Upper lobe of left lung (tissue), 6 donors: ENCODE measurements around the gene CCDC85B. TPM values are rescaled to one million over a fixed set of nuclear protein-coding genes. Genes with fewer than 3 reads are reported as not detected.
A peak's percentile ranks its signal among the peaks of the same experiment; 100 is the strongest.

Source experiments
- ATAC-seq, 2 donors: fragments of 200-7000 bp; cut with Tn5 transposase; one replicate each; pipeline ENCODE4 v1.9.1; 2022; ENCODE audit warnings: mild to moderate bottlenecking in 2 of 2, moderate library complexity in 2 of 2; ENCODE audit not compliant: low FRiP score in 2 of 2
- DNase-seq, 2 donors: peaks; one replicate each; pipeline ENCODE4 v3.0.0-alpha.2; 2019 to 2020
- H3K27ac ChIP-seq, 4 donors: fragments of 200-600 bp; sonication (generic); one replicate each; pipeline ENCODE4 v1.5.1; 2016 to 2019
- H3K27me3 ChIP-seq, 4 donors: fragments of 200-600 bp; sonication (generic); one replicate each; pipeline ENCODE4 v1.5.1; 2017 to 2019
- H3K36me3 ChIP-seq, 4 donors: fragments of 200-600 bp; sonication (generic); one replicate each; pipeline ENCODE4 v1.5.1; 2016 to 2019
- H3K4me1 ChIP-seq, 4 donors: fragments of 200-600 bp; sonication (generic); one replicate each; pipeline ENCODE4 v1.5.1; 2018 to 2019
- H3K4me3 ChIP-seq, 4 donors: fragments of 200-600 bp; sonication (generic); one replicate each; pipeline ENCODE4 v1.5.1; 2017 to 2019; ENCODE audit warnings: mild to moderate bottlenecking in 2 of 4, moderate library complexity in 1 of 4
- H3K9me3 ChIP-seq, 4 donors: fragments of 200-600 bp; sonication (generic); one replicate each; pipeline ENCODE4 v1.5.1; 2018 to 2019
- EP300 ChIP-seq, 4 donors: sonication (generic); formaldehyde crosslinking; IDR thresholded peaks; one replicate each; pipeline ENCODE4 v1.5.1; 2017; ENCODE audit warnings: antibody characterized with exemption in 4 of 4, control low read depth in 2 of 4
- POLR2A ChIP-seq, 4 donors: fragments of 450-650 bp; IDR thresholded peaks; one replicate each; pipeline ENCODE4 v1.5.1; 2016 to 2017; ENCODE audit warnings: antibody characterized with exemption in 4 of 4, mild to moderate bottlenecking in 2 of 4
- POLR2AphosphoS5 ChIP-seq, 2 donors: sonication (generic); formaldehyde crosslinking; IDR thresholded peaks; one replicate each; pipeline ENCODE4 v1.5.1; 2017; ENCODE audit warnings: antibody characterized with exemption in 2 of 2
- WGBS, 2 donors: methylation state at CpG; one replicate each; pipeline ENCODE4 v1.1.5; 2017 to 2018; 5-methylcytosine and 5-hydroxymethylcytosine counted together
- total RNA-seq, 6 donors: library from RNA; depleted of rRNA in 4 of 6; stranded (reverse); fragments of >200 nt in 4 of 6; gene quantifications; one replicate each; pipeline versions ENCODE4 v1.1.0 to v1.2.1, GENCODE V29; 2016 to 2021
- TF ChIP-seq, protein P1 (sequence below), 6 experiments: fragments of 450-650 bp in 4 of 6; fragments of 200-600 bp in 2 of 6; sonication (generic) in 2 of 6; IDR thresholded peaks; one replicate each; pipeline ENCODE4 v1.5.1; 2016 to 2019; ENCODE audit warnings: antibody characterized with exemption in 6 of 6
- donor health status: DM: no; HTN: no; CAD: no; lungs with moderate emphysema.
- donor health status: DM: no; HTN: yes; CAD: no; lungs with severe emphysema.

CCDC85B gene
- total RNA-seq, 6 donors from 2014 or later, result 19.9 to 69.7 (median 37.2) TPM

DNA sequence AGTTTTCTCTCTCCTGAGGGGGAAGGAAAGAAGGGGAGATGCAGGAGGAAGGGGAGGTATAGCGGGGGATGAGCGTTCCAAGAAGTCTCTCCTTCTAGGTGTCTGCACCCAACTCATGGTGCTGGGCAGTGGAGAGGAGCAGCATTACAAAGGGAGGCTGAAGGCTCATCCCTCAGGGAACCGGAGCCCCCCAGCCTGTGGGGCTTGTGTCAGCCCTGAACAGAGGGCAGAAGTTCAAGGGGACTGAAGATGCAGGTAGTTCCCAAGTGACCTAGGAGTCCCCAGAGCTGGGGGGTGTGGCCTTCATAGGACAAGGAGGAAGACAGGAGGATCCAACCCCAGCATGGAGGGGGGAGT is 26.6 kb downstream of the CCDC85B start:
- peaks cover 48 to 55% (median 50%) of the 10 kb centered on the region in 4 donors for H3K4me1 ChIP-seq
- TF ChIP-seq POLR2AphosphoS5 (IDR thresholded peaks at IDR 0.05) (no peak), POLR2A (IDR thresholded peaks at IDR 0.05) (no peak), EP300 (IDR thresholded peaks at IDR 0.05) (no peak)
- TF ChIP-seq, protein P1, sequence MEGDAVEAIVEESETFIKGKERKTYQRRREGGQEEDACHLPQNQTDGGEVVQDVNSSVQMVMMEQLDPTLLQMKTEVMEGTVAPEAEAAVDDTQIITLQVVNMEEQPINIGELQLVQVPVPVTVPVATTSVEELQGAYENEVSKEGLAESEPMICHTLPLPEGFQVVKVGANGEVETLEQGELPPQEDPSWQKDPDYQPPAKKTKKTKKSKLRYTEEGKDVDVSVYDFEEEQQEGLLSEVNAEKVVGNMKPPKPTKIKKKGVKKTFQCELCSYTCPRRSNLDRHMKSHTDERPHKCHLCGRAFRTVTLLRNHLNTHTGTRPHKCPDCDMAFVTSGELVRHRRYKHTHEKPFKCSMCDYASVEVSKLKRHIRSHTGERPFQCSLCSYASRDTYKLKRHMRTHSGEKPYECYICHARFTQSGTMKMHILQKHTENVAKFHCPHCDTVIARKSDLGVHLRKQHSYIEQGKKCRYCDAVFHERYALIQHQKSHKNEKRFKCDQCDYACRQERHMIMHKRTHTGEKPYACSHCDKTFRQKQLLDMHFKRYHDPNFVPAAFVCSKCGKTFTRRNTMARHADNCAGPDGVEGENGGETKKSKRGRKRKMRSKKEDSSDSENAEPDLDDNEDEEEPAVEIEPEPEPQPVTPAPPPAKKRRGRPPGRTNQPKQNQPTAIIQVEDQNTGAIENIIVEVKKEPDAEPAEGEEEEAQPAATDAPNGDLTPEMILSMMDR (IDR thresholded peaks at IDR 0.05), result no peak
- peaks cover 0 to 11% (median 0%) of the 10 kb centered on the region in 4 donors for H3K36me3 ChIP-seq
- WGBS, 2 donors, result 84 to 94% methylated on average over 3 of the region's 3 CpGs
- no peak for DNase-seq
- peak overlapping the region; percentile 64 to 99 (median 96) for H3K27ac ChIP-seq
- no peaks in the 10 kb centered on the region for H3K27me3 ChIP-seq
- ATAC-seq, result no peak
- H3K9me3 ChIP-seq, result no peaks in the 10 kb centered on the region
- peak overlapping the region in 1 of 4 donors; percentile 83 for H3K4me3 ChIP-seq

DNA sequence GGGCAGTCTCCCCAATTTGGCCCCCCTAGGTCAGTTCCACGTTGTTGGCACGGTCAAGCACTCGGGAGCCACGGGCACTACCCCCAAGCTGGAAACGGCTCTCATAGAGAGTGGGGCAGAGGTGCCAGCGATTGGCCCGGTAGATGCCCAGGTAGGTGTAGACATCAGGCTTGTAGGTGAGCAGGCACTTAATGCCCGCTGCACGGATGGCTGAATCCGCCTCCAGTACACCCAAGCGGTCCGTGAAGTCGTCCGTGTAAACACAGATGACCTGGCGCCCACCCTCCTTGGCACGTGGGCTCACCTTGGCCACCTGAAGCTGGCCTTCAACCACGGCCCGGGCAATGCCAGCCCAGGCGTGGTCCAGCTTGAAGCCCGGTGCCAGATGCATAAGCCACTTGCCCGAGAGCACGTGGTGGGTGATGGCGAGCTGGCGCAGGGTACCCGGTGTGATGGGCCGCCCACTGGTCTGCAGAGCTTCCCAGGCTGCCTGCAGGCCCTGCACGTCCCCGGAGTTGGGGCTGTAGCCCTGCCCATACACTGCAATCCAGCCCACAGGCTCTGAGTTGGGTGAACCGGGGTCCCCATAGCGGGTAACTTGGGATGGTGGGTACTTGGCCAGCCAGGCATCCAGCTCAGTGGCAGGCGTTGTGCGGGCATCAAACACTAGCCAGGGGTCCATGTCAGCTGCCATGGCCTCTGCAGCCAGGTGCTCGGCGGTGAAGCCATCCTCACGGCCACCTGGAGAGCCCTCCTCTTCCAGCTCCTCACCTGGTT is 27.1 kb downstream of the CCDC85B start:
- Histone ChIP-seq H3K9me3 (no peaks in the 10 kb centered on the region), H3K27me3 (no peaks in the 10 kb centered on the region), H3K27ac (peak overlapping the region; percentile 94 to 99 (median 97)), H3K4me3 (peak overlapping the region; percentile 75 to 99 (median 89)), H3K4me1 (peaks cover 46 to 52% (median 48%) of the 10 kb centered on the region in 4 donors), H3K36me3 (peaks cover 0 to 16% (median 2%) of the 10 kb centered on the region in 4 donors)
- DNase-seq (peak in 1 of 2 donors; percentile 84), ATAC-seq (no peak)
- TF ChIP-seq, protein P1 (IDR thresholded peaks at IDR 0.05), result no peak
- TF ChIP-seq EP300 (IDR thresholded peaks at IDR 0.05), result no peak
- TF ChIP-seq POLR2AphosphoS5 (IDR thresholded peaks at IDR 0.05), result no peak
- no peak for TF ChIP-seq POLR2A (IDR thresholded peaks at IDR 0.05)
- WGBS, 2 donors, result 80 to 86% methylated on average over 1 to 31 of the region's 35 CpGs

DNA sequence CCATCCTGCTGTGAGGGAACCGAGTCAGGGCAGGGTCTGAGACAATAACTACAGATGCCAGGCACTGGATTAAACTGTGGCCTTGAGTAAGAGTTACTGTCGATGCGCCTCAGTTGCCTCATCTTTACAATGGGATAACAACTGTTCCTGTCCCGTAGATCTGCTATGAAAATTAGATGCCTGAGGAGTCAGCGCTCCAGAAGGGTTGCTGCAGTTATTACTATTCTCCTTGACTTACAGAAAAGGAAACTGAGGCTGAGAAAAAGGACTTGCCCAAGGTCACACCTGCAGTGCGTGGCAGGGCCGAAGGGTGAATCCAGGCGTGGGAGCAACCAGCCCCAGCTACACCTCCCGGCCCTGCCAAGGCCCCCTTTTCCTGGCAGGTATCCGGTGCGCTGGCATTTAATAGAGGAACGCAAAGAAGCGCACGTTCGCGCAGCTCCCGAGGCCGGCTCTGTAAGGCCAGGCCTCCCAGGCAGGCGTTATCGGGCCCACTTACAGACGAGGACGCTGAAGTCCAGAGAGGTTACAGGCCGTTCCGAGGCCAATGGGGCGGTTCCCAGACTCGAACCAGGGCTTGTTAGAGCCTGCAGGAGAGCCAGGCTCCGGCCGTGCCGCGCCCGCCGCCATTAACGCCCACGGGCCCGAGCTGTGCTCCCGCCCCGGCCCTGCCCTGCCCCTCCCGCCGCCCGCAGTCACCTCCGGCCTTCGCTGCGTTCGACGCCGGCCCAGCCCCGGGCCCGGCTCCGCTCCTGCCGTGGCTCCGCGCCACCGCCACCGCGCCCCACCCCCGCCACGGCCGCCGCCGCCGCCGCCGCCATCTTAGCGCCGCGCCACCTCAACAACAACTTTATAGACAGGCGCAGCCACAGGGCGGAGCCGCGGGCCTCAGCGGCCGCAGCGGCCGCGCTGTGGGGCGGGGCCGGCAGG is 28.0 kb downstream of the CCDC85B start, which contains the start of gene C11orf68:
C11orf68 (minus strand) TSS at position 852 of the 930 bp plus-strand sequence; CDS start at position 821, 31 bp downstream.
- H3K27me3 ChIP-seq, result no peaks in the 10 kb centered on the region
- no peak for TF ChIP-seq POLR2AphosphoS5 (IDR thresholded peaks at IDR 0.05)
- TF ChIP-seq, protein P1 (IDR thresholded peaks at IDR 0.05), result peak in 2 of 6 experiments; percentile 9 to 25
- TF ChIP-seq POLR2A (IDR thresholded peaks at IDR 0.05), result peak in 2 of 4 donors; percentile 32 to 52
- TF ChIP-seq EP300 (IDR thresholded peaks at IDR 0.05), result no peak
- H3K27ac ChIP-seq, result peak within 1 kb of the TSS; percentile 94 to 99 (median 97)
- peaks cover 46 to 52% (median 48%) of the 10 kb centered on the region in 4 donors for H3K4me1 ChIP-seq
- H3K9me3 ChIP-seq, result no peaks in the 10 kb centered on the region
- DNase-seq, result no peak
- WGBS, 2 donors, result 5 to 10% methylated on average over 6 to 26 of the region's 77 CpGs
- ATAC-seq, result no peak
- peak within 1 kb of the TSS; percentile 75 to 99 (median 89) for H3K4me3 ChIP-seq
- H3K36me3 ChIP-seq, result peaks cover 0 to 24% (median 9%) of the 10 kb centered on the region in 4 donors

DNA sequence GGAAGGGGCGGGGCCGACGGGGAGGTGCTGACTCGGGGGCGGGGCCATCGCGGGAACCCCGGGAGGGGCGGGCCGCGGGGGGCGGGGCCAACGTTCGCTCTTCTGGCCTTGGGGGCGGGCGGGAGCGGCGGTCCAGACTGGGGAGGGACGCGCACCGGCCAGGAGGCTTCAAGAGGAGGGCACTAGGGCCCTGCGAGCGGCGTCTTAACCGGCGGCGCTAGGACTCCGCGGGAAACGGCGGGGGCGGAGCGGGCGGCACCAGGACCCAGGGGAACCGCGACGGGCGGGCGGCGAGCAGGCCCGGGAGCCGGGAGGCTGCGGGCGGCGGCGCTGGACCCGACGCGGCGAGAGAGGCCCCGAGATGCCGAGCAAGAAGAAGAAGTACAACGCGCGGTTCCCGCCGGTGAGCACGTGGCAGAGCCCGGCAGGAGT is 28.7 kb downstream of the CCDC85B start, which contains the start of gene DRAP1:
DRAP1 (plus strand) TSS at position 286 of the 432 bp plus-strand sequence; CDS start at position 362, 76 bp downstream.
- H3K4me1 ChIP-seq, result peaks cover 46 to 52% (median 48%) of the 10 kb centered on the region in 4 donors
- 0% methylated on average over 21 of the region's 59 CpGs; no CpG with 5 or more reads in 1 of the 2 donors for WGBS, 2 donors
- peak; percentile 100 for DNase-seq
- peaks cover 0 to 25% (median 11%) of the 10 kb centered on the region in 4 donors for H3K36me3 ChIP-seq
- H3K27ac ChIP-seq, result peak within 1 kb of the TSS; percentile 94 to 99 (median 97)
- no peaks in the 10 kb centered on the region for H3K27me3 ChIP-seq
- TF ChIP-seq POLR2A (IDR thresholded peaks at IDR 0.05) (peak in 3 of 4 donors; percentile 25 to 78 (median 69)), POLR2AphosphoS5 (IDR thresholded peaks at IDR 0.05) (peak; percentile 65 to 79), EP300 (IDR thresholded peaks at IDR 0.05) (peak in 1 of 4 donors; percentile 35)
- TF ChIP-seq, protein P1 (IDR thresholded peaks at IDR 0.05), result peak in 1 of 6 experiments; percentile 24
- peak within 1 kb of the TSS; percentile 75 to 99 (median 89) for H3K4me3 ChIP-seq
- H3K9me3 ChIP-seq, result no peaks in the 10 kb centered on the region
- ATAC-seq, result peak; percentile 96 to 97
